OCI-LY3 (cell line): ENCODE measurements around the gene KCNQ1.

Experiments
- H2AFZ ChIP-seq: fragments of 200-600, 300-600 bp; shearing (Covaris generic); 2 replicates; pipeline ENCODE4 v1.6.0; 2014; ENCODE audit warnings: antibody characterized with exemption, low read depth, low read length
- H3K27ac ChIP-seq: fragments of 200-600, 300-600 bp; sonication (generic); 2 replicates; pipeline ENCODE4 v1.5.1; 2014; ENCODE audit warnings: mild to moderate bottlenecking, low read length, moderate library complexity, mixed read lengths
- H3K27me3 ChIP-seq: fragments of 200-600, 300-600 bp; sonication (generic); 2 replicates; pipeline ENCODE4 v1.6.1; 2014; ENCODE audit warnings: low read depth, low read length, mixed read lengths
- H3K36me3 ChIP-seq: fragments of 200-600, 300-600 bp; sonication (generic); replicated peaks from 2 replicates; pipeline ENCODE3; 2014; ENCODE audit warnings: low read depth, low read length, mixed read lengths
- H3K4me1 ChIP-seq: fragments of 300-600, 200-600 bp; sonication (generic); 2 replicates; pipeline ENCODE4 v1.6.1; 2014; ENCODE audit warnings: low read length, mixed read lengths
- H3K4me2 ChIP-seq: fragments of 200-600, 300-600 bp; sonication (generic); 2 replicates; pipeline ENCODE4 v1.6.1; 2014; ENCODE audit warnings: low read length, mixed read lengths
- H3K4me3 ChIP-seq: fragments of 300-600, 200-600 bp; sonication (generic); 2 replicates; pipeline ENCODE4 v1.5.1; 2014; ENCODE audit warnings: antibody characterized with exemption, mild to moderate bottlenecking, low read length, moderate library complexity
- H3K79me2 ChIP-seq: fragments of 300-600, 200-600 bp; shearing (Covaris generic); 2 replicates; pipeline ENCODE4 v1.6.1; 2014; ENCODE audit warnings: mild to moderate bottlenecking, low read length, mixed read lengths
- H3K9ac ChIP-seq: fragments of 300-600, 200-600 bp; shearing (Covaris generic); 2 replicates; pipeline ENCODE4 v1.6.0; 2014; ENCODE audit warnings: mild to moderate bottlenecking, low read length, moderate library complexity
- H3K9me3 ChIP-seq: fragments of 200-600, 300-600 bp; shearing (Covaris generic); 2 replicates; pipeline ENCODE4 v1.6.1; 2014; ENCODE audit warnings: low read length, mixed read lengths; ENCODE audit not compliant: insufficient read depth
- H4K20me1 ChIP-seq: fragments of 200-600, 300-600 bp; sonication (generic); 2 replicates; pipeline ENCODE4 v1.6.1; 2016; ENCODE audit warnings: low read length, mixed read lengths; ENCODE audit not compliant: insufficient read depth
- EZH2phosphoT487 ChIP-seq: fragments of 200-600 bp; shearing (Covaris generic); IDR thresholded peaks from 2 replicates; pipeline ENCODE4 v1.6.1; 2018; ENCODE audit warnings: antibody characterized with exemption, mixed run types, low read depth
- TF ChIP-seq, protein P1 (sequence below): fragments of 200-600, 300-600 bp; sonication (generic); IDR thresholded peaks from 2 replicates; pipeline ENCODE4 v1.5.1; 2014; ENCODE audit warnings: antibody characterized with exemption, low read length, low read depth

KCNQ1 gene

DNA sequence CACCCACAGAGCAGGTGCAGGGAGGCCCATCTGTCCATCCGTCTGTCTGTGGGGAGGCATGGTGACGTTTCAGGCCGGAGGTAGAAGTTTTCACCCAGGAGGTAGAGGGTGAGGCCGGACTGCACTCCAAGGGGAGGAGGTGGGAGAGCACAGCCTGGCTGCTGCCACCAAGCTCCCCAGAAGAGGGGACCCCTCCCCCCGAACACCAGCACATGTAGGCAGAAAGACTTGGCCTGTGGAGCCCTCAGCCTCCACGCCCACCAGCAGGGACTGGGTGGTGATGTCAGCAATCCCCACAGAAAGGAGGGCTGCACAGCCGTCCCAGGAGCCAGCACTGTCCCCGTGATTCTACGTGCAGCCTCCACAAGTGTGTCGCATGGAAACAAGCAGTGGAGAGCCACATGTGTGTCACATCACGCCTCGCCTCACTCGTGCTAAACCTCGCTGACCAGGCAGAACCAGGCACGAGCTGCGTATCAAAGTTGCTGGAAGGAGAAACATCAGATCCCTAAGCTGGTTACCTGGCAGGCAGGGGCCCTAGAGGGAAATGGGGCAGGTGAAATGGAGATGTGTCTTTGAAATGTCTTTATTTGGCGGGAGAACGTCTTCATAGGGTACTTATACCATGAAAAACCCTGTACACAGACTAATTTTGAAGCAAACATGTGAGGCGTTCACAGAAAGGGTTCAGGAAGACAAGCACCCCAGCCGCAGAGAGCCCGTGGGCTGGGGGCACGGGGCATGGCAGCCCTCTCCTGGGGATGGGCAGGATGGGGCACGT is 391.7 kb downstream of the KCNQ1 start:
- H3K79me2 ChIP-seq = no peaks in the 10 kb centered on the region
- no peak overlapping the region for H3K27ac ChIP-seq
- no peak overlapping the region for H3K4me3 ChIP-seq
- H3K4me1 ChIP-seq = no peaks in the 10 kb centered on the region
- no peaks in the 10 kb centered on the region for H4K20me1 ChIP-seq
- no peak overlapping the region for H3K4me2 ChIP-seq
- H2AFZ ChIP-seq = no peak overlapping the region
- no peak overlapping the region for H3K9ac ChIP-seq
- no peaks in the 10 kb centered on the region for H3K27me3 ChIP-seq
- TF ChIP-seq, protein P1, sequence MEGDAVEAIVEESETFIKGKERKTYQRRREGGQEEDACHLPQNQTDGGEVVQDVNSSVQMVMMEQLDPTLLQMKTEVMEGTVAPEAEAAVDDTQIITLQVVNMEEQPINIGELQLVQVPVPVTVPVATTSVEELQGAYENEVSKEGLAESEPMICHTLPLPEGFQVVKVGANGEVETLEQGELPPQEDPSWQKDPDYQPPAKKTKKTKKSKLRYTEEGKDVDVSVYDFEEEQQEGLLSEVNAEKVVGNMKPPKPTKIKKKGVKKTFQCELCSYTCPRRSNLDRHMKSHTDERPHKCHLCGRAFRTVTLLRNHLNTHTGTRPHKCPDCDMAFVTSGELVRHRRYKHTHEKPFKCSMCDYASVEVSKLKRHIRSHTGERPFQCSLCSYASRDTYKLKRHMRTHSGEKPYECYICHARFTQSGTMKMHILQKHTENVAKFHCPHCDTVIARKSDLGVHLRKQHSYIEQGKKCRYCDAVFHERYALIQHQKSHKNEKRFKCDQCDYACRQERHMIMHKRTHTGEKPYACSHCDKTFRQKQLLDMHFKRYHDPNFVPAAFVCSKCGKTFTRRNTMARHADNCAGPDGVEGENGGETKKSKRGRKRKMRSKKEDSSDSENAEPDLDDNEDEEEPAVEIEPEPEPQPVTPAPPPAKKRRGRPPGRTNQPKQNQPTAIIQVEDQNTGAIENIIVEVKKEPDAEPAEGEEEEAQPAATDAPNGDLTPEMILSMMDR = no peak
- TF ChIP-seq EZH2phosphoT487 = no peak
- H3K36me3 ChIP-seq = no peaks in the 10 kb centered on the region
- H3K9me3 ChIP-seq = no peaks in the 10 kb centered on the region

DNA sequence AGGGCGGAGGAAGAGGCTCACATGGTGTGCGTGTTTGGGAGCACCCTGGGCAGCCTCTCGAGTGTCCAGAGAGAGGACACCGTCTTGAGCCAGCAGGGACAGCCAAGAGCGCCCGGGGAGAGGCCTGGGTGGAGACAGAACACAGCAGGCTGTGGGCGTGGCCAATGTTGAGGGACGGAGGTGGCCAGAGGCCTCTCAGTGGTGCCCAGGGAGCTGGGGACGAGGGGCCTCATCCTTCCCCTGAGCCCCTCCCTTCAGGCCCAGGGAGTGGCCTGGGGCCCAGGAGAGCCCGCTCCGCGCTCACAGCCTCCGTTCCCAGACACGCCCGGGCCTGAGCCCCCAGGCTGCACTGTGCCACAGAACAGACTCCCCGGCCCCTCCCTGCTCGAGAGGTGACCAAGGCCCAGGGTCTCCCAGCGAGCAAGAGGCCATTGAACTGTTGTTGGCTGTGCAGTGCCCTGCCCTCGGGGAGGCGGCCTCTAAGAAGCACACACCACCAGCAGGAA is 392.3 kb downstream of the KCNQ1 start:
- Histone ChIP-seq H2AFZ (no peak overlapping the region), H3K36me3 (no peaks in the 10 kb centered on the region), H4K20me1 (no peaks in the 10 kb centered on the region), H3K4me1 (no peaks in the 10 kb centered on the region), H3K4me2 (no peak overlapping the region), H3K27ac (no peak overlapping the region), H3K9ac (no peak overlapping the region), H3K27me3 (no peaks in the 10 kb centered on the region), H3K9me3 (no peaks in the 10 kb centered on the region), H3K79me2 (no peaks in the 10 kb centered on the region), H3K4me3 (no peak overlapping the region)
- TF ChIP-seq, protein P1 = no peak
- TF ChIP-seq EZH2phosphoT487 = no peak

GRCh38 chr11:2837651-2838050 is 392.8 kb downstream of the KCNQ1 start:
- H3K9ac ChIP-seq = no peak overlapping the region
- H3K36me3 ChIP-seq = no peaks in the 10 kb centered on the region
- no peak overlapping the region for H3K4me2 ChIP-seq
- no peaks in the 10 kb centered on the region for H3K4me1 ChIP-seq
- H3K9me3 ChIP-seq = no peaks in the 10 kb centered on the region
- H3K4me3 ChIP-seq = no peak overlapping the region
- no peaks in the 10 kb centered on the region for H3K27me3 ChIP-seq
- no peaks in the 10 kb centered on the region for H3K79me2 ChIP-seq
- H3K27ac ChIP-seq = no peak overlapping the region
- TF ChIP-seq, protein P1 = no peak
- TF ChIP-seq EZH2phosphoT487 = no peak
- no peak overlapping the region for H2AFZ ChIP-seq
- H4K20me1 ChIP-seq = no peaks in the 10 kb centered on the region

GRCh38 chr11:2838091-2838490 is 393.3 kb downstream of the KCNQ1 start:
- Histone ChIP-seq H3K9ac (no peak overlapping the region), H3K4me2 (no peak overlapping the region), H3K9me3 (no peaks in the 10 kb centered on the region)

More at GRCh38 chr11:2838091-2838490, 393.3 kb downstream of the KCNQ1 start:
- no peaks in the 10 kb centered on the region for H3K36me3 ChIP-seq
- TF ChIP-seq, protein P1 = no peak
- TF ChIP-seq EZH2phosphoT487 = no peak
- no peak overlapping the region for H3K27ac ChIP-seq
- no peak overlapping the region for H2AFZ ChIP-seq
- no peaks in the 10 kb centered on the region for H4K20me1 ChIP-seq
- no peak overlapping the region for H3K4me3 ChIP-seq
- no peaks in the 10 kb centered on the region for H3K27me3 ChIP-seq
- H3K4me1 ChIP-seq = no peaks in the 10 kb centered on the region
- H3K79me2 ChIP-seq = no peaks in the 10 kb centered on the region
